Tibial nerve (tissue), 3 donors: ENCODE results near the gene ZNF341.

Experiments
- CTCF ChIP-seq, 5 experiments: fragments of 200-600 bp in 3 of 5; fragments of 450-650 bp in 2 of 5; sonication (generic) in 3 of 5; IDR thresholded peaks; one replicate each; pipeline ENCODE4 v1.5.1; 2016 to 2019; ENCODE audit warnings: antibody characterized with exemption in 5 of 5, mild to moderate bottlenecking in 3 of 5, moderate library complexity in 2 of 5
- POLR2A ChIP-seq, 2 donors: fragments of 450-650 bp; IDR thresholded peaks; one replicate each; pipeline ENCODE4 v1.6.1; 2017; ENCODE audit warnings: antibody characterized with exemption in 2 of 2, mild to moderate bottlenecking in 2 of 2, moderate library complexity in 2 of 2

- TF ChIP-seq CTCF (IDR thresholded peaks at IDR 0.05) (no peak), POLR2A (IDR thresholded peaks at IDR 0.05) (no peak)
Measured at GRCh38 chr20:33769043-33769442, 37.2 kb downstream of the ZNF341 start.
